ENCODE data around the gene PRKCB.
"Not testable (repeated sequence)": the region's sequence is repeated elsewhere in the genome, so short reads cannot be mapped to it uniquely, and the experiment has no call there.

Gene PRKCB

DNA sequence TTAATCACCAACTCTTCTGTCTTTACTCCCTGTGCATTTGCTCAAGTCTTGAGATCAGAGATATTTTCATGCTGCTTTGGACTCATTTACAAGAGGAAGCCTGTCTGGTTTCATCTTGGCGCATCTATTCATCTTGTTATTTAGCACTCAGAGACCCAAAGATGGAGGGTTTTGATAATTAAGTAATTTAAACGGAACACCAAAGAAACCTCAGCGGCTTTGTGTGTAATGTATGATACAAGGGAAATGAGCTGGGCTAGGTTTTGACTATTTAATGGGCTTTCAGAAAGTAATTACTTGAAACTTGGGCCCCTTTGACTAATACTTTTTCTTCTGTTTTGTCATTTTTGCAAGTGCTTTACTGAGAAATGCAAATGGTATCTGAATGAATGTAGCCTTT lies 354.2 kb downstream of the PRKCB start:
- no peak for DNase-seq

DNA sequence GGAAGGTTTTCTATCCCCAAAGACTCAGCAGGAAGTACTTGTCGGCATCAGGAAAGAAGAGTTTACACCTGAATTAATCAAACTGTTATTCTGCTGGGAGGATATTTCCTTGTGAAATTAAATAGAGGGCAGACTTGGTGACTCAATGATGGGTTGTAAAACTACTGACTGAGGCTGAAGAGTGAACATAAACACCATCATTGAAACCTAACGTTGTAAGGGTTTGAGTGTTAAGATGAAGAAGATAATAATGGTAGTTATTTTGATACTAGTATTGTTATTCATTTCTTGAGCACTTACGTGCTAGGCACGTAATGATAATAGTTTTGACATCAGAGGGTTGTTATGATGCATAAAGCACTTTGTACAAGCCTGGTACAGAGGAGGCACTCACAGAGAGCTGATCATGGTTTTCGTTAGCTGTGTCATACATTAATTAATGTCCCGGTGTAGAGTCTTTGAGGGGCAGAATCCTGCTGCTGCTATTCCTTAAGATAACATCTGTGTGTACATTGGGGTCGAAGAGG lies 356.2 kb downstream of the PRKCB start:
- no peak for DNase-seq

DNA sequence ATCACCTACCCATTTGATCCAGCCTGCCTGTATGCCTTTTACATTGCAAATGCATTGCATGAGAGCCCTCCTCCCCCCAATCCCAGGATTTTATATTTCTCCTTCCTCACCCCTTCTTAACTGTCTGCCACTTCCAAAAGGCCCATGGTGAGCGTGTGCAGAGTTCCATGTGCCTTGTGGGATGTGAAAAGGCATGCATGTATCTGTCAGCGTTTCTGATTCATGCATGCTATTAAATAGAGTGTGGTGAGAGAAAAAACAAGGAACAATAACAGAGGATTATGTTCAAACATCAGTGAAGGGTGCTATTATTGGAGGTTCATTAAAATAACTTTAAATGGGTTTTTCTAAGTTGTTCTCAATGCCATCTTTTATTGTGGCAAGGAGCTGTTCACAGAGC lies 359.4 kb downstream of the PRKCB start:
- no peak for DNase-seq

DNA sequence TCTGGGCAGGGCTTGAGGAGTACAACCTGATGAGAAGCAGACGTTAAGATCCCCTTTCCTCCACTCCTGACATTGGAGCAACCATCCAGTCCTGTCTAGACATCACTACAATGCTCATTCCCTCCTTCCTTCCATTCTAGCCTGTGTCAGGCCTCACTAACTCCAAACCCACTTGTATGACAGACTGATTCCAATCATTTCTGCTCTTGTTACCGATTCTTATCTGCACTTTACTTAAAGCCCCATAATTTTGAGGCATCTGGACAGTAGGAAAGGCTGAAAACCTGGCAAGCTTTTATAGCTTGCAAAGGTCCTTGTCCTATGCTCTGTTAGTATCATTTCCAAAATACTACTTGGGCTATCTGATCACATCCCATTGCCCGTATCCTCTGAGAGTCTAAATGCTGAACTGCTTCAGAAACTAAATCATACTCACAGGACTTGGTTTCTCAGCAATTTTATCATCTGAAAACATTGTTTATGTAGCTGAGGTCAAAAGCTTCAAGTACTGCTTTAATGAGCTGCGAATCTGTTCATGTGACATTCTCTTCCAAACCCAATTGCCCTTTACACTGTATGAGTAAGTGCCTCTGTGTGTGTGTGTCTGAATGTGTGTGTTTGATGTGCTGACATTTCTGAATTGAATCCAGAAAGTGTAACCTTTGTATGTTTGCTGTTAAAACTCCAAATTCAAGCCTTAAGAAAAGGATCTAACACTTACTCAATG lies 363.2 kb downstream of the PRKCB start:
- no peak for DNase-seq

- no peak for DNase-seq
Observed at GRCh38 chr16:24203675-24204074, 367.9 kb downstream of the PRKCB start.

DNA sequence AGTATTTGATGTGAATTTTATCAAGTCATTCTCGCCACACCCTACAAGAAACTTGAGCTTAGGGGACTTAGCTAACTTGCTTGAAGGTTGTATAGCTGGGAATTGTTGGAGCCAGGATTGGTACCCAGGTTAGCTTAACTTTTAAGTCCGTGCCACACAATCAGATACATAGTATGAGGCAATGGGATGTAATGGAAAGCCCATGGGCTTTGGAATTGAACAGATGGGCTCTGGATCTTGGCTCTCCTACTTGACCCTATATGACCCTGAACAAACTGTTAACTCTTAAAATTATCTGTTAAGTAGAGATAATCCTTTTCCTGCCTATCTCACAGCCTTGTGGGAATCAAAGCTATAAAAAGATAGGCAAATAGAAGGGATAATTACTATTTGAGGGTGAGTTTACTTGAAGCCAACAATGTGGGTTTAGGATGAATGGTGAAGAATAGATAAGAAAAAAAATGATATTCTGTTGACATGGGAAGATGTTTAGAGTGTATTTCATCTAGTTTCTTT lies 368.4 kb downstream of the PRKCB start:
- peak; percentile 11 for DNase-seq

DNA sequence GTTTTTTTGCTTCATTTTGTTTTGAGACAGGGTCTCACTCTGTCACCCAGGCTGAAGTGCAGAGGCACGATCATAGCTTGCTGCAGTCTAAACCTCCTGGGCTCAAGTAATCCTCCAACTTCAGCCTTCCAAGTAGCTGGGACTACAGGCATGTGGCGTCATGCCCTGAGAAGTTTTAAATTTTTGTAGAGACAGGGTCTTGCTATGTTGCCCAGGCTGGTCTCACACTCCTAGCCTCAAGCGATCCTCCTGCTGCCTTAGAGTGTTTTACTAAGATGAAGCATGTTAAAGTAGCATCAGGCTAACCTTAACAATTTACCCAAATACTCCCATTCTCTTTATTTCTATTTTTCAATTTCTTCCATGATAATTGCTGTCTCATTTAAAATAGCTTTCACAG lies 371.1 kb downstream of the PRKCB start:
- DNase-seq = no peak

DNA sequence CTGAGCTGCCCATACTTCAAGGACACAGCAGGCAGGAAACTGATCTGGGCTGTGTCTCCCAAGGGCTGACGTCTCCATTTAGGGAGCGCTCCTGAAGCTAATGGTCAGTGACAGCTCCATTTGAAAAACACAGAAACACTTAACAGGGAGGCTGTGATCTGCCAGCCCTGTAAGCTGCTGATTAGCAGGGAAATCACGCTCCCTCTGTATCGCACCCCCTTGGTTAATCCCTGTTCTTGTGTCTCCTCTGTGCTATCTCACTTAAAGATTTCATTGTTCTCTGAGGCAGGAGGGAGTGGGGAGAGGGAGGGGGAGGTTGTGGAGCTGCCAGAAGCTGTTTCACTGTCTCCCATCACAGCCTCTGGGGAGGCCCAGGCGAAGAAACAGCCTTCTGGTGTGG lies 372.9 kb downstream of the PRKCB start:
- DNase-seq = no peak

DNA sequence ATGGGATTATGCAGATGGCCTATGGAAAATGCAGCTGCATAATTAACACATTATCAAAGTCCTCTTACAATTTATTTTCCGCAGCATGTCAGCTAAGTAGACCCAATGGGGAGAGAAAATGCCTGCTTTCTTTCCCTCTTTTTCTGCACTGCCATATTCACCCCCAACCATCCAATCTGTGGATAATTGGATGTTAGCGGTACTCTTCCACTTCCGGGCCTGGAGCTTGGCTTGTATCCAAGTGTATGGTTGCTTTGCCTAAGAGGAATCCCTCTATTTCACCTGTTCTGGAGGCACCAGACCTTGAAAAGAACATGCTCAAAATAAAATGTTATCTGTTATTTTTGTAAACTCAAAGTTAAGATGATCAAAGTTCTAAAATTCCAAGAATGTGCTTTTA lies 379.2 kb downstream of the PRKCB start:
- DNase-seq = no peak

DNA sequence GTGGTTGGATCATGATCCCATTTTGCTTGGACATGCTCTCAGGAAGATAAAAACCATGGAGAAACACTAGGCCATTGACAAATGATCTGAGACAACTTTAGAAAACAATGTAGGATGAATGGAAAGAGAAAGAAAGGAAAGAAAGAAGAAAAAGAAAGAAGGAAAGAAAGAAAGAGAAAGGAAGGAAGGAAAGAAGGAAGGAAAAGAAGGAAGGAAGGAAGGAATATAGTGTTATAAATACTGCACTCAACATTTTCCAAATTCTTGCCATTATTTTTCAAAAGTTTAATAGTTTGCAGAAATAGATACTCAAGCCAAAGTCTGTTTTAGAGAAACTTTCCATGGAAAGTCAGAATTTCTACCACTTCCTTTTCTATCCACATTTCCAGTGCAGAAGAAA lies 381.2 kb downstream of the PRKCB start:
- no peak for DNase-seq

- peak; percentile 85 for DNase-seq
Observed at GRCh38 chr16:24217461-24217860, 381.7 kb downstream of the PRKCB start.

- no peak for DNase-seq
Observed at GRCh38 chr16:24218299-24218698, 382.5 kb downstream of the PRKCB start.

DNA sequence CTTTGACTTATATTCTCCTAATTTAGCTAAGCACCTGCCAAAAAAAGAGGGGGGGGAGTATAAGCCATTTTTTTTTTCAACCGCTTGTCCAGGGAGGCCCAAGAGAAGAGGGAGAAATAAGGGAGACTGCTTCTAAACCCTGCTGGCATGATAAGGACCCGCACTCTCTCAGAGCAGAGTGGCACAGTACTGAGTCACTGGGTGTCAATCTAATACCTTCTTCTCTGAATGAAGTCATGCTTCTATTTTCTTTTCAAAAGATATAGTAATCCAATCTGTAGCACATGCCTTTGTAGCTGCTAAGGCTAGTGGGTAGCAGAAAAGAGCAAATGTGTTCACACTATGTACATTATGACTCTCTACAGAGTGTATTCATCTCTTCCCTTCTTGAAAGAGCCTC lies 385.4 kb downstream of the PRKCB start:
- DNase-seq = no peak

DNA sequence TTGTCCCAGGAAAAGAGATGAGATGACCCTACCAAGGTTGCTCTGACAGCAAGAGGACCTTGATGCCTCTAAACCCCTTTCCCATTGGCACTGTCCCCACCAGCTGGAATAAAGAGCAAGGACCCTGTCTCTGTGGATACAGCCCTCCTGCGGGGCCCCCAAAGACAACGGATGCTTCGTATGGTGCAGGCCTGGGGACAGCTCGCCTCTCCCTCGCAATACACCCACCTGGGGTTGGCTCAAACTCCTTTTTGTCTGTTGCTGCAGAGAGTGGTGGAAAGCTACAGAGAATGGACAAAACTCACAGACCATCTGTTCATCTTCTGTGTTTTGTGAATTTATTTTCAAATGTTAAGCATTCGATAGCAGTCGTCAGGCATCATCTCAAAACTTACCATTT lies 392.7 kb downstream of the PRKCB start:
- no peak for DNase-seq

- DNase-seq = no peak
Observed at GRCh38 chr16:24232936-24233335, 397.2 kb downstream of the PRKCB start.

DNA sequence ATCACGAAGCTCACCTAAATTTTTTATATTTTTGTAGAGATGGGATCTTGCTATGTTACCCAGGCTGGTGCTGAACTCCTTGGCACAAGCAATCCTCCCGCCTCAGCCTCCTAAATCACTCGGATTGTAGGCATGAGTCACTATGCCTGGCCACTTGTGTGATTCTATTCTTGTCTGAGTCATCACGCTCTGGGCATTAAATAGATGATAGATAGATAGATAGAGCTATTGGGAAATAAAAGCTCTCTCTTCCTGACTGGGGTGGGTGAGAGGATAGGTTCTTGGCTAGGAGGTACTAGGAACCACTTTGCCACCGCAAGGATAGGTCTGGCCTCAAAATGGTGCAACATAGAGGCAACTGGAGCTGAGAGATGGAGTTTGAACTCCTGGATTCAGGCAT lies 399.0 kb downstream of the PRKCB start:
- no peak for DNase-seq

DNA sequence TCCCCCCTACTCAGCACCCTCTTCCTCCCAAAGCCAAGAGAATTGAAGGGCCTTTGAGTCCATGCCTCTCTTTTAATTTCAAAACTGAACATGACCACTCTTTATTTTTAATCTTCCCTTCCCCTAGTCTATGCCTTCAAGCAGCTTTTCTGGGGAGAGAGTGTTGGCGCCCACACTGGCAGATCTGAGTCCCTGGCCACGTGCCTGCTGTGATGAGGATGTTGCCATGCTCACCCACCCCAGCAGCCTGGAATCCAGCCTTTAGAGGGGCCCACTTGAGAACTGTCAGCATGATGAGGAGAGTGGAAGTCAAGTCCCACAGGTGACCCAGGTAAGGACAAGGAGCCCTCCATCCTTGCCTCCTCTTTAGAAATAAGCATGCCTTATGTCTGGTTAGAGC lies 400.0 kb downstream of the PRKCB start:
- no peak for DNase-seq

DNA sequence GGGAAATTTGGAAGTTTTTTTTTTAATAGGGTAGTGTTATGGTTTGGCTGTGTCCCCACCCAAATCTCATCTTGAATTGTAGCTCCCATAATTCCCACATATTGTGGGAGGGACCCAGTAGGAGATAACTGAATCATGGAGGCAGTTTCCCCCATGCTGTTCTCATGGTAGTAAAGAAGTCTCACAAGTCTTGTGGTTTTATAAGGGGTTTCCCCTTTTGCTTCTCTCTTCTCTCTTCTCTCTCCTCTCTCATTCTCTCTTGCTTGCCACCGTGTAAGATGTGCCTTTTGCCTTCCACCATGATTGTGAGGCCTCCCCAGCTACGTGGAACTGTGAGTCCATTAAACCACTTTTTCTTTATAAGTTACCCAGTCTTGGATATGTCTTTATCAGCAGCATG lies 403.1 kb downstream of the PRKCB start:
- not testable (repeated sequence) for DNase-seq

GRCh38 chr16:24246911-24247607 lies 411.3 kb downstream of the PRKCB start:
- no peak for DNase-seq

GRCh38 chr16:24253192-24253591 lies 417.4 kb downstream of the PRKCB start:
- DNase-seq = peak; percentile 74

DNA sequence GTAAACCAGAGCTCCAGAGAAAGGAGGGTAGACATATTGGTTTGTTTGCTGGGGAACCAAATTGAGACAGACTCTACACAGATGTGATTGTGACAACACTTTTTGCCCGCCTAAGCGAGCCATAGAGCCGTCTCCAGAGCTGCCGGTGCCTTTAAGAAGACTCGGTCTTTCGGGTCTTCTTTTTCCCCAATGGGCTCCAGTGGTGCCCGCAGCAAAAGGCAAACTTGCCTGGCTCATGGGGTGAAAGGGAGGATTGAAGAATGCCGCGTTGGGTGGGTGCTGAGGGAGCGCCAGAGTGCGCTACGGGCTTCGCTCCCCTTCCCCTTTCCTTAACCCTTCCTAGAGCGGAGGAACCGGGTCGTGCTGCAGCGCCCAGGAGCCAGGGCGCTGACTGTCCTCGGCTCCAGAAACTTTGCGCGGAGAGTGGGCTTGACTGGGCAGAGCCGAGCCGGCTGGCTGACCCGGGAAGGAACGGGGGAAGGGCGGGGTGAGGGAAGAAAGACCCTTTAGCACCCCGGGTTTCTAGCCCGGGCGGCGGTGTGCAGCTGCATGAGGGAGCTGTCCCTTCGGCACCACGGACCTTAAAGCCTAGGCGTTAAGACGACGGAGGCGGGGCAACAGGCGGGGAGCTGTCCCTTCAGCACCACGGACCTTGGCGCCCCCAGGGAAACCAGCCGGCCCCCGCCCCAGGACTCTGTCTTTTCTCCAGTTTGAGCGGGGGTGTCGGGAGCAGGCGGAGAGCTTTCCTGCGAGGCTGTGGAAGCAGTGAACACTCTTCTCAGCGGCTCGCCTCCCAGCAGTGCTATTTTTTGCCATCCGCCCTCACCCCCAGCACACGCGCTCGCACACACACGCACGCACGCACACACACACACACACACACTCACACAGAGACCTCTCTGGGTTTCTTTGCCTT lies 419.9 kb downstream of the PRKCB start, which contains the start of gene CACNG3:
CACNG3 (plus strand) TSS at position 880 of the 916 bp plus-strand sequence. CDS start 420 bp downstream, outside the sequence.
- DNase-seq = peak; percentile 76

GRCh38 chr16:24257958-24258357 lies 422.2 kb downstream of the PRKCB start:
- no peak for DNase-seq

GRCh38 chr16:24258791-24259190 lies 423.0 kb downstream of the PRKCB start:
- no peak for DNase-seq

Data from hematopoietic multipotent progenitor cell treated with erythropoietin and hydrocortisone succinate and interleukin-3 and kit ligand, for 8 days (in vitro differentiated cells).